HG03175 (cell line): Measurements from ENCODE around the gene COL25A1.

Source experiments
- ATAC-seq: cut with Tn5 transposase; IDR thresholded peaks from one replicate; pipeline ENCODE4 v1.9.1; 2021; ENCODE audit warnings: mild to moderate bottlenecking, moderate library complexity; ENCODE audit not compliant: unreplicated experiment

Gene COL25A1

GRCh38 chr4:109216085-109216696 is 86.3 kb downstream of the COL25A1 start:
- no peak for ATAC-seq

GRCh38 chr4:109215506-109215905 is 87.0 kb downstream of the COL25A1 start:
- no peak for ATAC-seq

DNA sequence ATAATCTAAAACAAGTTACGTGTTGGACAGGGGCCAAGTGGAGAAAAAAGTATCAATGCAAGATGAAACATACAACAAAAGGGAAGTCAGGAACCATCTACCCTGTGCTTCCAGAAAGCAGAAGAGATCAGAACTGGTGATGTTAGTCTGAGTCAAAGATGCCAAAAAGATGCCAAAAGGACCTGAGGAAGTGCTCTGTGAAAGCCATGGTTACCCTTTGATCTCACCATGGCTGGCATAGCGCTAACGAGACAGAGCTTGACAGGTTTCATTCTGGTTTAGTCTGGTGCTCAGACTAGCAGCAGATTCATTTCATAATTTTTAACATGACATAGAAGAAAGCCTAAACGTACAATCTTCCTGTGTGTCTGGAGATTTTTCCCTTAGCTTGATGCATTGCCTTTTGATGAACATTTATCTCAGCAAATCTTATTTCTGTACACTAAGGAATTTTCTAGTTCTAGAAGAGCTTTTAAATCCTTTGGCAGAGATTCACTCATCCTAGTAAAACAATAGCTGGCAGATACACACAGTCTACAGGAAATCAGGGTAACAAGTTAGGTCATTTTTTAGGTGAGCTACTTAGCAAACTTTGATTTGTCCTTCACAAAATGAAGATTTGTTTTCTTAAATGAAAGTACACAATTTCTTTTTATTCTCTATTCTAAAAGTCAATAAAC is 87.7 kb downstream of the COL25A1 start:
- no peak for ATAC-seq

GRCh38 chr4:109213056-109213455 is 89.4 kb downstream of the COL25A1 start:
- ATAC-seq = no peak

- ATAC-seq = no peak
These were observed 90.8 kb downstream of the COL25A1 start for GRCh38 chr4:109211671-109212070.

- ATAC-seq = no peak
These were observed 92.8 kb downstream of the COL25A1 start for GRCh38 chr4:109209647-109210046.

DNA sequence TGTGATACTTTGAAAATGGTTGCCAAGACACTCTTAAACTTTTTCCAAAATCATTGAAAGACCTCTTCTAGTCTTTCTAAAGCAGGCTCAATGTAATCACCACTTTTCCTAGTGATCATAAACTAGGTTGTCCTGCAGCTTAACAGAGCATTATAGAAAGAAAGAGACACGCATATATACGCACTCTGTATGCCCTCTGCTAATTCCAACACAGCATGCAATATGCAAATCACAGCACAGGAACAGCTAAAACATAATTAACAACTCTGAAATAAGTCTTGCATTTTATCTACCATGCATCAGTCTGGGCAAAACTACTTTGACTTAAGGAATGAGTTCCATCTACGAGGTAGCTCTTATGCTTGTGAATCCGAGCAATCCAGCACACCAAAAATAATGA is 94.6 kb downstream of the COL25A1 start:
- ATAC-seq = no peak

- no peak for ATAC-seq
These were observed 95.4 kb downstream of the COL25A1 start for GRCh38 chr4:109207061-109207460.

- ATAC-seq = no peak
These were observed 95.8 kb downstream of the COL25A1 start for GRCh38 chr4:109206620-109207019.

GRCh38 chr4:109205186-109205585 is 97.3 kb downstream of the COL25A1 start:
- ATAC-seq = no peak

- no peak for ATAC-seq
These were observed 102.9 kb downstream of the COL25A1 start for GRCh38 chr4:109199585-109199984.

GRCh38 chr4:109195646-109196045 is 106.8 kb downstream of the COL25A1 start:
- ATAC-seq = no peak

DNA sequence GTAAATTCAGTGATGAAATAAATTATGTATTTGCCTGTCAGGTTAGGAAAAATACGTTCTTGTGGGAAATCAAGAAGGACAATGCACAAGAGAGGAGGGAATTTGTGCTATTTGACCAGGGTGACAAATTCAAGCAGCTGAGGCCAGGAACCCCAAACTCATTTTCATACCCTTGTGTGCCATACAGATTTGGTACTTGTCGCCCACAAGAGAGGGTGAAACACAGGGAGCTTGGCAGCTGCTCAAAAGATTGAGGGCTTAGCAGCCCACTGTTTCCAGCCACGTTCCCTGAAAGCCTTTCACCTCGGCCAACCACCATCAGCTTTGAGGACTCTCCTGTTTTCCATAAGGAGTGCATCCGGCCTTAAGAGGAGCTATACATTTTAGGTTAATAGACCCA is 111.2 kb downstream of the COL25A1 start:
- ATAC-seq = no peak

DNA sequence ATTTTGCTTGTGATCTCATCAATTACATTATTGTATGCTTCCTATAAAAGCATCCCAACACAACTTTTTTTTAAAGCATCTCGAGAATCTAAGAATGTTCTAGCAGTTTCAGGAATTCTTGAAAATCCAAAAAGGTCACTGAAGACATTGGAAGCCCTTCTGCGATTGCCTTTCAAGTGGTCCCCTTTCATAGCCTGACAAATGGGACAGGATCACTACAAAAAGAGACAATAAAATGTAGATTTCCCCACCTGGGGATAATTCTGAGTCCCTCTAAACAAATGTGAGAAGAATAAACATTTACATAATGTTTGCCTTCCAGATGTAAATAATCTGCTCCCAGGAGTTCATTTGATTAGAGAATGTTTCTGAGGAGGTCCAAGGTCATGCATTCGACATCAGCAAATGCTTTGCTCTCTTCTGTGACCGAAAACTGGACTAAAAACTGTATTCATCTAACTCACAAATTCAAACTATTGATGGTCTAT is 116.0 kb downstream of the COL25A1 start:
- no peak for ATAC-seq

DNA sequence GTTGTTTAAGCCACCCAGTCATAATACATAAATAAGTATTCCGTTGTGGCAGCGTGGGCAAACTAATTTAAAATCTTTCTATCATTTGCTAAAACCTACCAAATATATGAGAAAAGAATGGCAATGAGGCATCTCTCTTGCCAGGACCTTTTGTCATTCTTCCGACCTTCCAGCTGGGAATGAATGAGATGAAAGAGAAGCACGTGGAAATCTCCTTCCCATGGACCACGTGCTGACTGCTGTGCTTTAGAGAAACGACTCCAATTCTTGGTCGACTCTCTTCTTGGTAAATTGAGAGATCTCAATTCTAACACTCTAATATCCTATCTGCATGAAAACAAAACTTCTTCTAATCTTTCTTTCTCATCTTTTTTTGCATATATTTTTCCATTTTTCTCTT is 116.5 kb downstream of the COL25A1 start:
- no peak for ATAC-seq

DNA sequence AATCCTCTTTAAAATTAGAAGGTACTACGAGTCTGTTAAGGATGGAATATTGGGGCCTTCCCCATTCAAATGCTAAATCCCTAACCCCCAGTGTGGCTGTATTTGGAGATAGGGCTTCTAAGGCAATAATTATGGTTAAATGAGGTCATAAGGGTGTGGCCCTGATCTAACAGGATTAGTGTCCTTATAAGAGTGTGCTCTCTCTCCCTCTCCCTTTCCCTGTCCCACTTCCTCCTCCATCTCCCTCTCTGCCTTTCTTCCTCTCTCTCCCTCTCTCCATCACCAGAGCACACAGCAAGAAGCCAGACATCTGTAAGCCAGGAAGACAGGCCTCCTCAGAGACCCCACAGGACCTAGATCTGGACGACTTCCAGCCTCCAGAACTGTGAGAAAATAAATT is 116.9 kb downstream of the COL25A1 start:
- no peak for ATAC-seq

- ATAC-seq = no peak
These were observed 117.9 kb downstream of the COL25A1 start for GRCh38 chr4:109184491-109184961.

DNA sequence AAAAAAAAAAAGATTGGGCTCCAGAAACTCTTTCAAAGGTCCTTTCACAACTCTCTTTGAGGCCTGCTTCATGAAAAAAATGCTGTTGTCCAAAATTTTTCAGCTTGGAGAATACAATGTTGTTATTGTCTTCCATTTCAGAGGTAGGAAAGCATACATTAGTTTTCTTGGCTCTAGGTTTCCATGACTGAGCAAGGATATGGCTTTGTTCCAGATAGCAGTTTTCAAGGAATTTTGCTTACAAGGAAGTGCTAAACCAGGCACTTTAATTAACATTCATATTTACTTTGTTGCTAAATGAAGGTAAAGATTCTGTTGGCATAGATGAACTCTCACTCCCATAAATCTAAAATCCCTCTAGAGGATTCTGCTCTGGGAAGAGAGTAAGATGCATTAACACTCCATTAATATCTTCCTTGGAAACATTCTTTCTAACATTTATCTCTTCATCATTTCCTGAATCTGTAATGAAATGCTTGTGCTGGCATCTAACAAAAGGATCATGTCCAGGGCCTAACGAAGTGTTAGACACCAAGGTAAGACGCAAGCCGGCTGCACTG is 118.4 kb downstream of the COL25A1 start:
- ATAC-seq = no peak

GRCh38 chr4:109182696-109183095 is 119.8 kb downstream of the COL25A1 start:
- ATAC-seq = no peak

GRCh38 chr4:109179061-109179460 is 123.4 kb downstream of the COL25A1 start:
- ATAC-seq = no peak

GRCh38 chr4:109177096-109177810 is 125.2 kb downstream of the COL25A1 start:
- no peak for ATAC-seq
